ENCODE data around the gene KCNK3. TPM values are rescaled to one million over a fixed set of nuclear protein-coding genes. Genes with fewer than 3 reads are reported as not detected.

Gene KCNK3
- total and polyA plus RNA-seq, 2 donors from 2014 or later: 2.1 to 8.1 TPM

GRCh38 chr2:26694001-26694400 lies 1.5 kb downstream of the KCNK3 start:
- DNase-seq: no peak
- H3K36me3 ChIP-seq (ENCODE audit: control insufficient read depth in 2 of 3, insufficient read depth in 3 of 3, low read length in 3 of 3): no peaks in the 10 kb centered on the region
- H3K27ac ChIP-seq (ENCODE audit: low read depth in 2 of 2, low read length in 2 of 2): no peak overlapping the region
- TF ChIP-seq, protein P1, sequence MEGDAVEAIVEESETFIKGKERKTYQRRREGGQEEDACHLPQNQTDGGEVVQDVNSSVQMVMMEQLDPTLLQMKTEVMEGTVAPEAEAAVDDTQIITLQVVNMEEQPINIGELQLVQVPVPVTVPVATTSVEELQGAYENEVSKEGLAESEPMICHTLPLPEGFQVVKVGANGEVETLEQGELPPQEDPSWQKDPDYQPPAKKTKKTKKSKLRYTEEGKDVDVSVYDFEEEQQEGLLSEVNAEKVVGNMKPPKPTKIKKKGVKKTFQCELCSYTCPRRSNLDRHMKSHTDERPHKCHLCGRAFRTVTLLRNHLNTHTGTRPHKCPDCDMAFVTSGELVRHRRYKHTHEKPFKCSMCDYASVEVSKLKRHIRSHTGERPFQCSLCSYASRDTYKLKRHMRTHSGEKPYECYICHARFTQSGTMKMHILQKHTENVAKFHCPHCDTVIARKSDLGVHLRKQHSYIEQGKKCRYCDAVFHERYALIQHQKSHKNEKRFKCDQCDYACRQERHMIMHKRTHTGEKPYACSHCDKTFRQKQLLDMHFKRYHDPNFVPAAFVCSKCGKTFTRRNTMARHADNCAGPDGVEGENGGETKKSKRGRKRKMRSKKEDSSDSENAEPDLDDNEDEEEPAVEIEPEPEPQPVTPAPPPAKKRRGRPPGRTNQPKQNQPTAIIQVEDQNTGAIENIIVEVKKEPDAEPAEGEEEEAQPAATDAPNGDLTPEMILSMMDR (IDR thresholded peaks at IDR 0.05; ENCODE audit: borderline replicate concordance, extremely low read depth, insufficient read depth): no peak
- H3K4me1 ChIP-seq (ENCODE audit: control insufficient read depth in 2 of 3, insufficient read depth in 2 of 3, low read depth in 1 of 3, low read length in 3 of 3): peaks cover 2 to 6% (median 4%) of the 10 kb centered on the region in 3 donors
- no peaks in the 10 kb centered on the region for H3K9me3 ChIP-seq (ENCODE audit: control insufficient read depth in 2 of 3, insufficient read depth in 1 of 3, low read length in 3 of 3)
- H3K27me3 ChIP-seq (ENCODE audit: control insufficient read depth, insufficient read depth, low read length): peaks cover 21% of the 10 kb centered on the region
- FAIRE-seq: no peak
- intact Hi-C loops (cut with DNase I): no loop called here
- H3K4me3 ChIP-seq (ENCODE audit: low read length in 3 of 3): peak overlapping the region in 1 of 3 donors; percentile 45
- no peak overlapping the region for H3K9ac ChIP-seq (ENCODE audit: low read length in 3 of 3)

GRCh38 chr2:26696351-26696816 lies 3.9 kb downstream of the KCNK3 start:
- intact Hi-C loops (cut with DNase I): no loop called here
- FAIRE-seq: no peak
- Histone ChIP-seq H3K27ac (ENCODE audit: low read depth in 2 of 2, low read length in 2 of 2) (no peak overlapping the region), H3K4me1 (ENCODE audit: control insufficient read depth in 2 of 3, insufficient read depth in 2 of 3, low read depth in 1 of 3, low read length in 3 of 3) (peaks cover 2 to 6% (median 4%) of the 10 kb centered on the region in 3 donors), H3K9ac (ENCODE audit: low read length in 3 of 3) (no peak overlapping the region), H3K4me3 (ENCODE audit: low read length in 3 of 3) (no peak overlapping the region), H3K27me3 (ENCODE audit: control insufficient read depth, insufficient read depth, low read length) (peaks cover 21% of the 10 kb centered on the region), H3K36me3 (ENCODE audit: control insufficient read depth in 2 of 3, insufficient read depth in 3 of 3, low read length in 3 of 3) (no peaks in the 10 kb centered on the region), H3K9me3 (ENCODE audit: control insufficient read depth in 2 of 3, insufficient read depth in 1 of 3, low read length in 3 of 3) (no peaks in the 10 kb centered on the region)
- no peak for DNase-seq
- TF ChIP-seq, protein P1 (IDR thresholded peaks at IDR 0.05; ENCODE audit: borderline replicate concordance, extremely low read depth, insufficient read depth): no peak

DNA sequence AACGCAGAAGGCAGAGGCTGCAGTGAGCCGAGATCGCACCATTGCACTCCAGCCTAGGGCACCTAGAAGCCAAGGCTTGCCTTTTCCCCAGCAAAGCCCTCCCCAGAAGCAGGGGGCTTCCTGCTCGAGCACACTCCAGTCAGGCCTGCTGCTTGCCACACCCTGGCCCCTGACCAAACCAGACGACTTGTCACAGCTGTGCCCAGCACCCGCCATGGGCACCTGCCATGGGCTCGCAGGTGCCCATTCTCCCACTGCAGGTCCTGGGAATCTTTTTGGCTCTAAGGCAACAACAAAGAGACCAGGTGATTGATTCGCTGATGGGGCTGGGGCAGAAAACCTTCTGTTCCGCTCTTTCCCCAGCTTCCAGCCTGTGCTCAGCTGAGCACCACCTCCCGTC lies 4.9 kb downstream of the KCNK3 start:
- TF ChIP-seq, protein P1 (IDR thresholded peaks at IDR 0.05; ENCODE audit: borderline replicate concordance, extremely low read depth, insufficient read depth): no peak
- peaks cover 2 to 6% (median 4%) of the 10 kb centered on the region in 3 donors for H3K4me1 ChIP-seq (ENCODE audit: control insufficient read depth in 2 of 3, insufficient read depth in 2 of 3, low read depth in 1 of 3, low read length in 3 of 3)
- intact Hi-C loops (cut with DNase I): no loop called here
- peaks cover 21% of the 10 kb centered on the region for H3K27me3 ChIP-seq (ENCODE audit: control insufficient read depth, insufficient read depth, low read length)
- H3K9me3 ChIP-seq (ENCODE audit: control insufficient read depth in 2 of 3, insufficient read depth in 1 of 3, low read length in 3 of 3): no peaks in the 10 kb centered on the region
- no peak overlapping the region for H3K9ac ChIP-seq (ENCODE audit: low read length in 3 of 3)
- DNase-seq (no peak), FAIRE-seq (no peak)
- no peak overlapping the region for H3K4me3 ChIP-seq (ENCODE audit: low read length in 3 of 3)
- no peak overlapping the region for H3K27ac ChIP-seq (ENCODE audit: low read depth in 2 of 2, low read length in 2 of 2)
- no peaks in the 10 kb centered on the region for H3K36me3 ChIP-seq (ENCODE audit: control insufficient read depth in 2 of 3, insufficient read depth in 3 of 3, low read length in 3 of 3)

- Histone ChIP-seq H3K9me3 (ENCODE audit: control insufficient read depth in 2 of 3, insufficient read depth in 1 of 3, low read length in 3 of 3) (no peaks in the 10 kb centered on the region), H3K27ac (ENCODE audit: low read depth in 2 of 2, low read length in 2 of 2) (no peak overlapping the region), H3K4me3 (ENCODE audit: low read length in 3 of 3) (no peak overlapping the region), H3K4me1 (ENCODE audit: control insufficient read depth in 2 of 3, insufficient read depth in 2 of 3, low read depth in 1 of 3, low read length in 3 of 3) (peaks cover 0 to 2% (median 0%) of the 10 kb centered on the region in 3 donors), H3K36me3 (ENCODE audit: control insufficient read depth in 2 of 3, insufficient read depth in 3 of 3, low read length in 3 of 3) (no peaks in the 10 kb centered on the region), H3K9ac (ENCODE audit: low read length in 3 of 3) (no peak overlapping the region), H3K27me3 (ENCODE audit: control insufficient read depth, insufficient read depth, low read length) (peaks cover 12% of the 10 kb centered on the region)
- TF ChIP-seq, protein P1 (IDR thresholded peaks at IDR 0.05; ENCODE audit: borderline replicate concordance, extremely low read depth, insufficient read depth): no peak
- DNase-seq: no peak
- intact Hi-C loops (cut with DNase I): no loop called here
- FAIRE-seq: no peak
Observed at GRCh38 chr2:26699295-26699694, 6.8 kb downstream of the KCNK3 start.
